ENCODE results near the gene PREP.

The PREP gene

GRCh38 chr6:105437236-105437635, 34.4 kb upstream of the PREP start:
- H3K27ac ChIP-seq (replicated peaks) = no peak overlapping the region
- no peak for TF ChIP-seq SPI1 (IDR thresholded peaks at IDR 0.05; ENCODE audit: borderline replicate concordance, low read depth)
- TF ChIP-seq GABPA (IDR thresholded peaks at IDR 0.05; ENCODE audit: low read depth) = no peak
- TF ChIP-seq, protein P1, sequence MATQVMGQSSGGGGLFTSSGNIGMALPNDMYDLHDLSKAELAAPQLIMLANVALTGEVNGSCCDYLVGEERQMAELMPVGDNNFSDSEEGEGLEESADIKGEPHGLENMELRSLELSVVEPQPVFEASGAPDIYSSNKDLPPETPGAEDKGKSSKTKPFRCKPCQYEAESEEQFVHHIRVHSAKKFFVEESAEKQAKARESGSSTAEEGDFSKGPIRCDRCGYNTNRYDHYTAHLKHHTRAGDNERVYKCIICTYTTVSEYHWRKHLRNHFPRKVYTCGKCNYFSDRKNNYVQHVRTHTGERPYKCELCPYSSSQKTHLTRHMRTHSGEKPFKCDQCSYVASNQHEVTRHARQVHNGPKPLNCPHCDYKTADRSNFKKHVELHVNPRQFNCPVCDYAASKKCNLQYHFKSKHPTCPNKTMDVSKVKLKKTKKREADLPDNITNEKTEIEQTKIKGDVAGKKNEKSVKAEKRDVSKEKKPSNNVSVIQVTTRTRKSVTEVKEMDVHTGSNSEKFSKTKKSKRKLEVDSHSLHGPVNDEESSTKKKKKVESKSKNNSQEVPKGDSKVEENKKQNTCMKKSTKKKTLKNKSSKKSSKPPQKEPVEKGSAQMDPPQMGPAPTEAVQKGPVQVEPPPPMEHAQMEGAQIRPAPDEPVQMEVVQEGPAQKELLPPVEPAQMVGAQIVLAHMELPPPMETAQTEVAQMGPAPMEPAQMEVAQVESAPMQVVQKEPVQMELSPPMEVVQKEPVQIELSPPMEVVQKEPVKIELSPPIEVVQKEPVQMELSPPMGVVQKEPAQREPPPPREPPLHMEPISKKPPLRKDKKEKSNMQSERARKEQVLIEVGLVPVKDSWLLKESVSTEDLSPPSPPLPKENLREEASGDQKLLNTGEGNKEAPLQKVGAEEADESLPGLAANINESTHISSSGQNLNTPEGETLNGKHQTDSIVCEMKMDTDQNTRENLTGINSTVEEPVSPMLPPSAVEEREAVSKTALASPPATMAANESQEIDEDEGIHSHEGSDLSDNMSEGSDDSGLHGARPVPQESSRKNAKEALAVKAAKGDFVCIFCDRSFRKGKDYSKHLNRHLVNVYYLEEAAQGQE (IDR thresholded peaks at IDR 0.05; ENCODE audit: insufficient replicate concordance, low read depth) = no peak
- TF ChIP-seq, protein P2, sequence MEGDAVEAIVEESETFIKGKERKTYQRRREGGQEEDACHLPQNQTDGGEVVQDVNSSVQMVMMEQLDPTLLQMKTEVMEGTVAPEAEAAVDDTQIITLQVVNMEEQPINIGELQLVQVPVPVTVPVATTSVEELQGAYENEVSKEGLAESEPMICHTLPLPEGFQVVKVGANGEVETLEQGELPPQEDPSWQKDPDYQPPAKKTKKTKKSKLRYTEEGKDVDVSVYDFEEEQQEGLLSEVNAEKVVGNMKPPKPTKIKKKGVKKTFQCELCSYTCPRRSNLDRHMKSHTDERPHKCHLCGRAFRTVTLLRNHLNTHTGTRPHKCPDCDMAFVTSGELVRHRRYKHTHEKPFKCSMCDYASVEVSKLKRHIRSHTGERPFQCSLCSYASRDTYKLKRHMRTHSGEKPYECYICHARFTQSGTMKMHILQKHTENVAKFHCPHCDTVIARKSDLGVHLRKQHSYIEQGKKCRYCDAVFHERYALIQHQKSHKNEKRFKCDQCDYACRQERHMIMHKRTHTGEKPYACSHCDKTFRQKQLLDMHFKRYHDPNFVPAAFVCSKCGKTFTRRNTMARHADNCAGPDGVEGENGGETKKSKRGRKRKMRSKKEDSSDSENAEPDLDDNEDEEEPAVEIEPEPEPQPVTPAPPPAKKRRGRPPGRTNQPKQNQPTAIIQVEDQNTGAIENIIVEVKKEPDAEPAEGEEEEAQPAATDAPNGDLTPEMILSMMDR (IDR thresholded peaks at IDR 0.05; ENCODE audit: insufficient read depth, low read length) = no peak
- TF ChIP-seq POLR2AphosphoS5 (IDR thresholded peaks at IDR 0.05; ENCODE audit: low read depth) = no peak
- DNase-seq (ENCODE audit: low read depth in 1 of 2, low spot score in 1 of 2) = no peak
- H3K4me3 ChIP-seq (replicated peaks; ENCODE audit: insufficient read depth, low read length) = no peak overlapping the region
- H3K27me3 ChIP-seq (ENCODE audit: insufficient read depth, poor library complexity, severe bottlenecking) = peaks cover 2% of the 10 kb centered on the region

- no peak for DNase-seq (ENCODE audit: low read depth in 1 of 2, low spot score in 1 of 2)
- no peak overlapping the region for H3K27ac ChIP-seq (replicated peaks)
- no peak for TF ChIP-seq POLR2AphosphoS5 (IDR thresholded peaks at IDR 0.05; ENCODE audit: low read depth)
- TF ChIP-seq SPI1 (IDR thresholded peaks at IDR 0.05; ENCODE audit: borderline replicate concordance, low read depth) = no peak
- no peak for TF ChIP-seq GABPA (IDR thresholded peaks at IDR 0.05; ENCODE audit: low read depth)
- TF ChIP-seq, protein P1 (IDR thresholded peaks at IDR 0.05; ENCODE audit: insufficient replicate concordance, low read depth) = no peak
- TF ChIP-seq, protein P2 (IDR thresholded peaks at IDR 0.05; ENCODE audit: insufficient read depth, low read length) = no peak
- H3K27me3 ChIP-seq (ENCODE audit: insufficient read depth, poor library complexity, severe bottlenecking) = peaks cover 2% of the 10 kb centered on the region
- no peak overlapping the region for H3K4me3 ChIP-seq (replicated peaks; ENCODE audit: insufficient read depth, low read length)
Measured at GRCh38 chr6:105433723-105434122, 30.8 kb upstream of the PREP start.

GRCh38 chr6:105432797-105433196, 29.9 kb upstream of the PREP start:
- peaks cover 2% of the 10 kb centered on the region for H3K27me3 ChIP-seq (ENCODE audit: insufficient read depth, poor library complexity, severe bottlenecking)
- DNase-seq (ENCODE audit: low read depth in 1 of 2, low spot score in 1 of 2) = no peak
- TF ChIP-seq, protein P2 (IDR thresholded peaks at IDR 0.05; ENCODE audit: insufficient read depth, low read length) = no peak
- TF ChIP-seq POLR2AphosphoS5 (IDR thresholded peaks at IDR 0.05; ENCODE audit: low read depth) (no peak), SPI1 (IDR thresholded peaks at IDR 0.05; ENCODE audit: borderline replicate concordance, low read depth) (no peak)
- no peak overlapping the region for H3K27ac ChIP-seq (replicated peaks)
- no peak overlapping the region for H3K4me3 ChIP-seq (replicated peaks; ENCODE audit: insufficient read depth, low read length)

GRCh38 chr6:105431226-105431625, 28.3 kb upstream of the PREP start:
- Histone ChIP-seq H3K4me3 (replicated peaks; ENCODE audit: insufficient read depth, low read length) (no peak overlapping the region), H3K27ac (replicated peaks) (no peak overlapping the region), H3K27me3 (ENCODE audit: insufficient read depth, poor library complexity, severe bottlenecking) (peaks cover 2% of the 10 kb centered on the region)
- DNase-seq (ENCODE audit: low read depth in 1 of 2, low spot score in 1 of 2) = peak in 1 of 2 experiments; percentile 20
- TF ChIP-seq, protein P2 (IDR thresholded peaks at IDR 0.05; ENCODE audit: insufficient read depth, low read length) = peak; percentile 34
- TF ChIP-seq, protein P1 (IDR thresholded peaks at IDR 0.05; ENCODE audit: insufficient replicate concordance, low read depth) = no peak
